Hepatocyte (in vitro differentiated cells): ENCODE results near the gene REV3L.

ENCODE experiments used
- CTCF ChIP-seq: fragments of 200-600 bp; sonication (generic); IDR thresholded peaks from 2 replicates; pipeline ENCODE4 v1.5.1; 2016; ENCODE audit warnings: antibody characterized with exemption, mild to moderate bottlenecking; ENCODE audit not compliant: poor library complexity
- EZH2phosphoT487 ChIP-seq: fragments of 200-600 bp; sonication (generic); IDR thresholded peaks from one replicate; pipeline ENCODE4 v1.6.1; 2018; ENCODE audit warnings: antibody characterized with exemption, mild to moderate bottlenecking, low read depth, moderate library complexity; ENCODE audit not compliant: unreplicated experiment, severe bottlenecking

GRCh38 chr6:111280445-111280955 lies 202.5 kb downstream of the REV3L start:
- no peak for TF ChIP-seq CTCF
- no peak for TF ChIP-seq EZH2phosphoT487
